NOMO-1 treated with dmso at 0.1 percent for 144 hours (cell line): ENCODE data around the gene ALG9.
"Not testable (repeated sequence)": the region's sequence is repeated elsewhere in the genome, so short reads cannot be mapped to it uniquely, and the experiment has no call there.

Experiments used
- DNase-seq: peaks from one replicate; lab custom pipeline; 2025; ENCODE audit not compliant: unreplicated experiment; lab: John Stamatoyannopoulos, UW

Gene ALG9

DNA sequence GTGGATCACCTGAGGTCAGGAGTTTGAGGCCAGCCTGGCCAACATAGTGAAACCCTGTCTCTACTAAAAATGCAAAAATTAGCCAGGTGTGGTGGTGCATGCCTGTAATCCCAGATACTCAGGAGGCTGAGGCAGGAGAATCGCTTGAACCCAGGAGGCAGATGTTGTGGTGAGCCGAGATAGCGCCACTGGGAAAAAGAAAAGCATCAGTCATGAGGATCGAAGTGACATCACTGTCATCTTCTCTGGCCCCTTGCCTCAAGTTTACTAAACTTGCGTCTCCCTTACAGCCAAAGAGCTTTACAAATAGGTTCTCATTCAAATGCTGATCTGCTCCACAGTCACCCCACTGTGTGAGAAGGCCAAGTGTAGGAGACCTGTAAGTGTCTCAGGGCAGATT is 100.2 kb downstream of the ALG9 start:
- DNase-seq = not testable (repeated sequence)

DNA sequence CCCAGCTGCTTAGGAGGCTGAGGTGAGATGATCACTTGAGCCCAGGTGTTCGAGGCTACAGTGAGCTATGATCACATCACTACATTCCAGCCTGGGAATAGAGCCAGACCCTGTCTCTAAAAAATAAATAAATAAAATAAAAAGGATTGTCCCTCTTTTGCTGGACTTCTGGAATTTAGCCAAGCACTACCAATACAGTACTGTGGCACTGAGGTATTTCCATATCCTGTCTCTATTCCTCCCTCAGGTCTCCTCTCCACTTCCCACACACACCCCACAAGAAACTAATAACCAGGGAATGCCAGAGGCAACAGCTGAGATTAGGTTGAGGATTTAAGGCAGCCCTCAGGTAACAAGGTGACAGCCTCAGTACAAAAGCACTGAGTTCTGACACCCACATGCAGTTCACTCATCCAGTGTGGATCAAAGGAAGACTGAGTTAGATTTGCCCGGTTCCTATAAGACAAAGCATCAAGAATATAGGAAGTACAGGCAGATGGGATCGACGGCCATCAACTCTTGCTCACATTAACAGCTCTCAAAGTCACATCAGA is 100.7 kb downstream of the ALG9 start:
- DNase-seq = no peak

DNA sequence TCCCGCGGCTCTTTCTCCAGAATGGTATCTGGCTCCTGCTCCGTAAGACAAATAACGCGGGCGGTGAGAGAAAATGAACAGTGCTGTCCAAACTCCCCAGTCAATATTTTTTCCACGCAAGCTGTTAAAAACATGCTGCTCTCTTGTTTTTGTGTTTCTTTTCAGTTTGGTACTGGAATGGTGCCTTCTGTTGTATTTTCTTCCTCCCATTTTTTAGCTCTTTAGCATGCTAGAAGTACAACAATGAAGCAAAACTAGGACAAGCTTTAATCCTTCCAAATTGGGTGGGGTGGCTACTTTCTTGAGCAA is 104.6 kb downstream of the ALG9 start:
- DNase-seq = no peak

DNA sequence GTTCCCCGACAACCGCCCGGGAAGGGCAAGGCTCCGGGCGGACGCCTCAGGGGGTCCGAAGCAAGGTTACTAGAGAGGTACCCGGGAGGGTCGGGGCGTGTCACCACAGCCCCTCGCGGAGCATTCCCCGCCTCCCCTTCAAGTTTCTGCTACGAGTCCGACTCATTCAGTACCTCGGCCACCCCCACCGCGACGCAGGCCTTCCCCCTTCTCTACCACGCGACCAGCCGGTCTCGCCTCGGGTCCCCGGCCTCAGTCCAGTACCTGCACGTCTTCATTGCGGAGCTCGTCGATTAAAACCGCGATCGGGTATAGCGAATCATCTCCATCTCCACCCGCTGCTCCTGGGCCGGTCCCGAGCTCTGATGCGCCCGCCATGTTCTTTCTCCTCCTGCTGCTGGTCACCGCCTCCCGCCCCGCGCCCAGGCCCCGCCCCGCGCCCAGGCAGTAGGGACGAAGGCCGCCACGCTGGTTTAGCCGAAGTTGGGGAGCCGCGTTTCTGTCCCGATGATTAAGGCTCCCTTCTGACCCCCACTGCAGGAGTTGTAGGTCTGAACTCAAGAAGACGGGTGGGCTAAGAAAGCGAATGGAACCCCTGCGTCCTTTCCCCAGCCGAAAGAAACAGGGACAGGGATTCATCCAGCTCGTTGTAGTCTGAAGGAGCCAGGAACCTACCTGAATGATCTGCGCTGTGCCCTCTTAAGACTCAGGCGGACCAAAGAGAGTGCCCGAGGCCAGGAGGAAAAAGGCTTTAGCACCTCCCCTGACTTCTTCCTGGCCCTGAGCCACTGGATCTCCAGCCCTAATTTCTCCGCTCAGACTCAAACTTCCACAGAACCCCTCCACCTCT is 105.2 kb downstream of the ALG9 start, which contains the start of gene PPP2R1B:
Gene PPP2R1B (minus strand): TSS at position 406 of the 850 bp plus-strand sequence. CDS start 28 bp downstream, at position 378.
- peak; percentile 55 for DNase-seq

DNA sequence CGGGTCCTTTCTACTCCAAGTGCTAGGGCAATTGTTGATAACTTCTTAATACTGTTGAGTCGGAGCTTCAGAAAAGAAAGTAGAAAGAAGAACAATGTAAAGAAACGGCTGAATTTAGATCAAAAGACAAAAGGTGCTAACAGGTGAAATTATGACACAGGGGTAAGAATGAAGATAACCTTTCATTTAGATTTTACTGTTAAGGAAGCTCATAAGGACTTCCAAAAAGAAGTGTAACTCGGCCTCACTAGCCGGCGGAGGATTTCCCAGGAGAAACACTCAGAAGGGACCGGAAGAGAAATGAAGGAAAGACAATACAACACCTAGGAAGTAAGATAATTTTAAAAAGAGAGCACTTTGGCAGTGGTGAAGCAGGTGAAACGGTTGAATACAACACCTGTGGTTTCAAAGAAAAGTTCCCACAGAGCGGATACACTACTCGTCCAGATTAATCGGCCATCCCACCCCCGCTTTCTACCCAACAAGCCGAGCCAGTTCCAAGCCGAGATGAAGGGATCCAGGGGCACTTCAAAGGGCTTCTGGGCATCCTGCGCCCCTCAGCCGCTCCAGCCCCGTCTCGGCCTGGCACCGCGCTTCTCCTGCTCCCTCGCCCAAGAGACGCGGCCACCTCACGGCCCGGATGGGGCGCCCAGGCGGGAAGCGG is 105.9 kb downstream of the ALG9 start:
- DNase-seq = no peak

DNA sequence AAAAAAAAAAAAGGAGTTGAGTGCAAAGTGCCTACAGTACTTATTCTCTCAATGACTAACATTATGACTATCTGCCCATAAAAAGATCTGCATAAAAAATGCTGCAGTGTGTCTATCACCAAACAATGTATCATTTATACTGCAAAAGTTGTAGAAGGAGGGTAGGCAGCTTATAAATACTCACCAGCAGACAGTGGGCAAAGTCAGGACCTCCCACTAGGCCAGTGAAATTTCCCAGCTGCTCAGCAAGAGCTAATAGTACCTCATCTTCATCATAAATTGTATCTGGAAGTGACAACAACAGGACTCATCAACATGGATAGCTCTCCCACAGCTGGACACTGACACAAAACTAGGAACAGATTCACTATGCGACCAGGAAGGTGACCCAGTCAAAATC is 106.8 kb downstream of the ALG9 start:
- DNase-seq = no peak

DNA sequence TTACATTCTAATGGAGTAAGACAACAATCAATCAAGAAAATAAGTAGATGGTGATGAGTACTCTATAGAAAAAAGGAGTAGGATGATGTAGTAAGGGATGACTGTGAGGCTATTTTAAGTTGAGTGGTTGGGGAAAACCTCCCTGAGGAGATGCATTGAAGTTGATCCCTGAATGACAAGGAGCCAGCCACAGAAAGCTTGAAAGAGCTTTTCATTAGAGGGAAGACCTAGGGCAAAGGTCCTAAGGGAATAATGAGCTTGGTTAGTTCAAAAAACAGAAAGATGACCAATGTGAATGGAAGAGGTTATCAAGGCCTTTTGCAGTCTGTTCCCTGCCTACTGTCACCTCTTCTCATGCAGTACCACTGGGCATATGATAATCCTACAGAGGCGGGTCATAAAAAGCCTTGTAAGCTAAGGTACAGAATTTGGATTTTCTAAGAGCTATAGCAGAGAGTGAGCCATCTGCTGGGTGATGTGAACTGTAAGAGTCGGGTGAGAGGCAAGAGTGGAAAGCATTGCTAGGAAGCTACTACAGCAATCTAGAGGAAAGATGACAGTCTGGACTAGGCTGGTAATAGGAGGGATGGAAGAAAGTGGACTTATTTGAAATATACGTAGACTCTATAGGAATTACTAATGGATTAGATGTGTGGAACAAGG is 108.3 kb downstream of the ALG9 start:
- no peak for DNase-seq

DNA sequence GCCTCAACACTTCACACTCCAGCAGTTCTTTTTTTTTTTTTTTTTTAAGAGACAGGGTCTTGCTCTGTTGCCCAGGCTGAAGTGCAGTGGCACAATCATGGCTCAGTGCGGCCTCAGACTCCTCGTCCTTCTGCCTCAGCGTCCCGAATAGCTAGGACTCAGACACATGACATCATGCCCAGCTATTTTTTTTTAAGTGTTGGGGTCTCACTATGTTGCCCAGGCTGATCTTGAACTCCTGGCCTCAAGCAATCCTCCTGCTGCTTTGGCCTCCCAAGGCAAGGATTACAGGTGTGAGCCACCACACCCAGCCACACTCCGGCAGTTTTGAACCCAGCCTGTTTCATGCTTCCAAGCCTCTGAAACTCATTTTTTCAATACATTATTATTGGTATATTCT is 108.9 kb downstream of the ALG9 start:
- no peak for DNase-seq

DNA sequence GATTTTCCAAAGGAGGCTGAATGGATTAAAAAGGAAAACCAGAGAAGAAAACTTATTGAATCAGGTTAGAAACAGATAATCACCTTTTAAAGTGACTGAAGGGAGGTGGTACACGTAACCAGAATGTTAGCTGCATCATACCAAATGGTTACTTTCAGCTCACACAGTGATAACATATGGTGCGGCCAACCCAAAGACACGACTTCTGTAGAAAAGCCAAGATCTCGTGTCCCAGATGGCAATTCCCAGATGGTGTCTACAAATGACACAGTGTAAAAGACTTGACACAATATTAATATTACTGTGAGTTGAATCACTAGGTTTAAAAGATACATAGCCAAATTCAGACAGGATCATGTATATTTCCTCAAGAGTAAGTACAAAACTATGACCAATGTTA is 110.3 kb downstream of the ALG9 start:
- DNase-seq = no peak

DNA sequence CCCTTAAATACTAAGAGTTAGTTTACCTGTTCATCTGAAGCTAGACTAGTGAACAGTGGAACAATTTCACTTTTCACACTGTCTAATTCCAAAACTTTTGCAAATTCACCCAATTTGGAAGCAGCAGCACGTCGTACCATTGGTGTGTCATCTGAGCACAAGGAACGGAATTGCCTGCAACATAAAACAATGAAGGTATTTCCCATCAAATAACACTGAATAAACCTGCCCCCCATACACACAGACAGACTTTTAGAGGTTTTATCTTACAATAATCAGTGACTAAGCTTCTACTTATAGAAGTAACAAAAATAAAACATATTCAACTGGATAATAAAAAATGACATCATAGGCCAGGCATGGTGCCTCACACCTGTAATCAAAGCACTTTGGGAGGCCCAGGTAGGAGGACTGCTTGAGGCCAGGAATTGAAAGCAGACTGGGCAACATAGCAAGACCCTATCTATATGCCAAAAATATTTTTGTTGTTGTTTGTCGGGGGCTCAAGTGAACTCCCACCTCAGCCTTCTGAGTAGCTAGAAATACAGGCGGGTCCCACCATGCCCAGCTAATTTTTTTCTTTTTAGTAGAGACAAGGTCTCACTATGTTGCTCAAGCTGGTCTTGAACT is 111.5 kb downstream of the ALG9 start:
- DNase-seq = no peak

DNA sequence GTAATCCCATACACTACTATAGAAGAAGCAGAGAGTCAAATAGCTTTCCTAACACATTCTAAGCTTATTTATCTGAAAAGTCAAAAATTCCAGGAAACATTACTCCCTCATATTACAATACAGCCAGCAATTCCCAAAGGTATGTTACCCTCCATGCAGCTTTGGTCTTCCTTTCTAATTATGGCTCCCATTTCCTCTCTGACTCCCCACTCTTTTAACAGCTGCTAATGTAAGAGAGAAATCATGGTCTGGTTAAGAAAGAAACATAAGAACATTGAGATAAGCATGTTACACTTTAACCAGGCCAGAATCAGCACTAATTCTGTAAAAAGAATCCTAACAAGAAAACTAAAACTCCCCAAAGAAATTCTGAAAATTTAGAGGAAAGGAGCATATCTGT is 112.0 kb downstream of the ALG9 start:
- DNase-seq = no peak

DNA sequence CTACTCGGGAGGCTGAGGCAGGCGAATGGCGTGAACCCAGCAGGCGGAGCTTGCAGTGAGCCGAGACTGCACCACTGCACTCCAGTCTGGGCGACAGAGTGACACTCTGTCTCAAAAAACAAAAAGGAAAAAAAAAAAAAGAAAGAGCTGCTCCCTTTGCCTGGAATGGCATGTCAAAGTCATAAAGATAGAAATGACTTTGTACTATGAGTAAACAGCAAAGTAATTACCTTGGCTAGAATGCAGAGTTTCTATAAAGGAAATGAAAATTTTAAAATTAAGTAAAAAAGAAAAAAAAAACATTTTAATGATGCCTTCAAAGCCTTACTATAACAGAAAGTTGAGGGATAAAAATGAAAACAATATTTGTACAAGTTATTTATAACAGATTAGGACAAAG is 115.3 kb downstream of the ALG9 start:
- no peak for DNase-seq

DNA sequence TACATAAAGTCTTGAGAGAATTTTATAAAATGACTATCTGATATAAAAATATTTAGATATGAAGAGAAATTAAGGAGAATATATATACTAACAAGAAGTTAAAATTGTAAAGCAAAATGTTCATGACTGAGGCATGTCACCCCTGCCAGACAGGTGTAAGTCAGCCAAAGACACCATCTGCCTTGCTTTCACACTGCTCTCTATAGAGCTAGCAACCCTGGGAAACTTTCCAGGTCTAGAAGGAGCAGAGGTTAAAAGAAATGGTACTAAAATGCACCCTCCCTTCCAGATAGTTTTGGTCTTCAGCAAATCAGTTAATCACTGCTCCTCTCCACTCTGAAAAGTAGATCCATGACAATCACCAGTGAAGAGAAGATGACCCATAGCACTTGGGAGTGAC is 121.7 kb downstream of the ALG9 start:
- no peak for DNase-seq

DNA sequence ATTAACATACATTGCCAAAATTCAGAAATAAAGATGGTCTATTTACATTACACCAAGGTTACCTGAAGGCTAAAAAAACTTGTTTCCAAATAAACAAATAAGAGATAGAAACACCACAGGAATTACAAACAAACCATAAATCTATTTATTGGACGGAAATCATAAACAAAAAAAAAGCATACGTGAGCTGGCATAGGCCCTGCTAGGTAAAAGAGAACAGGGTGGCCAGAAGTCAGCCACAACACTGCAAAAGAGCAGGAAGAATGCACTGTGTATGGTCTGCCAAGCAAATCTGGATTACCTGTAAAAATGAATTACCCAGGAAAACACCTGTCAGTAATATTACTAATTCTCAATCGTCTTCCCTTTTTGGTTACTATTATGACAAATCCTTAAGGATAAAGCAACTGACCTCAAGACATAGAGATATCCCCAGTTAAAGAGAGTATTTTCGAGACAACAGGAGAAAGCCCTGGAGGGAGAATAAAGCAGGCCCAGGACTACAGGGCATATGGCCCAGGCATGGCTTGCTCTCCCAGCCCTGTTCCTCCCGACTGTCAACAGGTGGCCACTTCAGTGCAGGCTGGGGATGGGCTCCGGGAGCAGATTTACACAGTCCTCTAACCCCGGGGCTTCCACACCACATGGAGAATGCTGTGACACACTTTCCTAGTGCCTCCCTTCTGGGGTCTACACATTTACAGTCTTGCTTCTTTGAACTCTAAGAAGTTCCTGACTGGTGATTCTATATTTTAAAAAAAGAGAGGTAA is 123.2 kb downstream of the ALG9 start:
- no peak for DNase-seq

DNA sequence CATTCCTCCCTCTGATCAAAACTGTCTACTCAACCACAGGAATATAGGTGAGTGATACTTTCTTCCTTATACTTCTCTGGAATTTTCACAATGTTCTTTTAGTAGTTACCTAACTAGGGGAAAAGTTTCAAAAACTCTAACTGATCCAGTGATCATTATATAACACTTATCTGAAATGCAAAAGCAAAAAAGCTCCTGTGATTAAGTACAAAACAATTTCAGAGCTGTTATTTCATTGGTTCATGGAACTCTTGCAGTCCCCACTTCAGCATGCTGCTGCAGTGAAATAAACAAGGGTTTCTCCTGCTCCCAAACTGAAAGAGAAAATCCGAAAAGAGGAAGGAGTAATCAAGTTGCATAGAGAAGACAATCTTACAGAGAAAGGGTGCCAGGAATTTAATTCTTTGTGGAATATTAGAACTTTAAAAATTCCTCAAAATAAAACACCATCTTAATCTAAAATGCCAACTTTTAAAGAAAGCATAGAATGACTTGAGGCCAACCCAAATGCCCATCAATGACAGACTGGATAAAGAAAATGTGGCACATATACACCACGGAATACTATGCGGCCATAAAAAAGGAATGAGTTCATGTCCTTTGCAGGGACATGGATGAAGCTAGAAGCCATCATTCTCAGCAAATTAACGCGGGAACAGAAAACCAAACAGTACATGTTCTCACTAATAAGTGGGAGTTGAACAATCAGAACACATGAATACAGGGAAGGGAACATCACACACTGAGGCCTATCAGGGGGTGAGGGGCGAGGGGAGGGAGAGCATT is 125.5 kb downstream of the ALG9 start:
- DNase-seq = no peak

DNA sequence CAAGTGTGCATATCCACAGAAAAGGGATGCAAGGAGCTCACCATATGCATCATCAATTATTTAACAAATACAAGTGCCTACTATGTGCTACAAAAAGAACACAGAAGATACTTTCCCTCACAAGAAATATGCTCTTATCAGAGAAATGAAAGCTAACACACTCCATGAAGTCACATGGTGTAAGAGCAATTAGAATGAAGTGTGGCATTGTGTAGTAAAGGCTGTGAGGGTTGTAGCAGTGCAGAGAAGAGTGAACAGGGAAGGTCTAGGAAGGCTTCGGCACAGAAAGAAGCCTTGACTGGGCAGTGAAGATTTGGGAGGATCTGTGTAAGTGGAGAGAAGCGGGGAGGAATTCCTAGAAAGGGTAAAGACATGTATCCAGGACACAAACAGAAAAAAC is 127.7 kb downstream of the ALG9 start:
- no peak for DNase-seq

DNA sequence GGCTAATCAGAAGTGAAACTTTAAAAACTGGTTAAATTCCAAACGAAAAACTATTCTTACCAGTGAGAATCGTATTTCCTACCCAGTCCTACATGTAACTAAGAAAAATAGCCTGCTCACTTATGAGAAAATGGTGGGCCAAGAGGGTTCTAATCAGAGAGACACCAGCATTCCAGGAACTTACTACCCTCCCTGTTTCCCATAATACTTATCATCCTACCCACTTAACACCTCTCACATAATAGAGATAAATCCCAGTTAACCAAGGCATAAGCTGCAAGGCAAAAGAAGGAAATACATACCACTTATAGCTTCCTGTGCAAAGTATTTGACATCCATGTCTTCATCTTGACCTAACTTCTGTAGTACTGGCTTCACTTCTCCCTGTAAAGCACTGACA is 129.6 kb downstream of the ALG9 start:
- no peak for DNase-seq

DNA sequence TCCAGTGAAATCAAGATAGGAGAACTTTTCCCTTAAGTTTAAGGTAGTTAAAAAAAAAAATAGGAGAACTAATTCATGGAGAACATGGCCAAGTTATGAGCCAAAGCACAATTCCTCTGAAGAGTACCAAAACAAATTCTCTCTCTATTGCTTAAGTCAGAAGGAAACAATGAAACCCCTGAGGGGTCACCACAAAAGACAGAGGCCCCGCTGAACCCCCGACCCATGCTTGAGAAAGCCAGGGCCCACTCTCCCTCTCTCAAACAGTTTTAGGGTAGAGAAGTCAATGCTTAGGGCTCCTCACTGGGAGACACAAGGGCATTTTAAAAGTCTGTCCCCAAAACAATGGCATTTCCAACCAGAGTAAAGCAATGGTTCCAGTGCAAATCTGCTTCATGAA is 132.1 kb downstream of the ALG9 start:
- DNase-seq = no peak

DNA sequence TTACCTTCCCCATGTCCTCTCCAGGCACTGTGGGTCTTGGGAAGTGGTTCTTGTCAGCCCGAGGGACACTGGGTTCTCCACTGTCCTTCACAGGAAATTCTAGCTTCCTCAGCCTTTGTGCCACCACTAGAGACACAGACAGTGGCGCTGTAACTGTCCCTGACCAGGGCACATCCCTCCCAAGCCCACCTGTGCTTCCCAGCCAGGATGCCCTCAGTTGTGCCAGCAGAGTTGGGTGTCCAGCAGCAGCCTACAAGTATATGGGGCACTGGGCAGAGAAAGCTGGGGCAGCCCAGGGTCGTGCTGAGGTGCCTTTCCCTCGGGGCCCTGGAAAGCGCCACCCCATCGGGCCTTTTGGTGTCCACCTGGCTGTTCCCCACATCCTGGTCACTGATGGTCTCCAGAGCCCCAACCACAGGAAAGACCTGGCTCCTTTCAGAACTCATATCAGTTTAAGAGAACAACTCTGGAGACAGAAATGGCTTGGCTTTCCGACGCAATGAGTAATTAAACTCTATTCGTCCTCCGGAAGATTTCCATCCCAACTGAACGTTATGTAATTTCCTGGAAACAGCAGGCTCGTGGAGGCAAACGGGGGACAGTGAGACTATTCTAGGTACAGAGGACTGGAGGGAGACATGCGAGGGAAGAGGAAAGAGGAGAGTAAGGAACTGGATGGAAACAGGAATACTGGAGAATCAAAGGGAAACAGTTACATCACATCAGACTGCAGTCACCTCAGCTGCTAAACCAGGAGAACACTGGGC is 133.8 kb downstream of the ALG9 start:
- no peak for DNase-seq
